AG08396 (cell line): ENCODE measurements around the gene ZFAND5.

Source experiments
- DNase-seq: peaks from one replicate; pipeline ENCODE4 v3.0.0; 2012; ENCODE audit warnings: low spot score, mixed read lengths

Gene ZFAND5

DNA sequence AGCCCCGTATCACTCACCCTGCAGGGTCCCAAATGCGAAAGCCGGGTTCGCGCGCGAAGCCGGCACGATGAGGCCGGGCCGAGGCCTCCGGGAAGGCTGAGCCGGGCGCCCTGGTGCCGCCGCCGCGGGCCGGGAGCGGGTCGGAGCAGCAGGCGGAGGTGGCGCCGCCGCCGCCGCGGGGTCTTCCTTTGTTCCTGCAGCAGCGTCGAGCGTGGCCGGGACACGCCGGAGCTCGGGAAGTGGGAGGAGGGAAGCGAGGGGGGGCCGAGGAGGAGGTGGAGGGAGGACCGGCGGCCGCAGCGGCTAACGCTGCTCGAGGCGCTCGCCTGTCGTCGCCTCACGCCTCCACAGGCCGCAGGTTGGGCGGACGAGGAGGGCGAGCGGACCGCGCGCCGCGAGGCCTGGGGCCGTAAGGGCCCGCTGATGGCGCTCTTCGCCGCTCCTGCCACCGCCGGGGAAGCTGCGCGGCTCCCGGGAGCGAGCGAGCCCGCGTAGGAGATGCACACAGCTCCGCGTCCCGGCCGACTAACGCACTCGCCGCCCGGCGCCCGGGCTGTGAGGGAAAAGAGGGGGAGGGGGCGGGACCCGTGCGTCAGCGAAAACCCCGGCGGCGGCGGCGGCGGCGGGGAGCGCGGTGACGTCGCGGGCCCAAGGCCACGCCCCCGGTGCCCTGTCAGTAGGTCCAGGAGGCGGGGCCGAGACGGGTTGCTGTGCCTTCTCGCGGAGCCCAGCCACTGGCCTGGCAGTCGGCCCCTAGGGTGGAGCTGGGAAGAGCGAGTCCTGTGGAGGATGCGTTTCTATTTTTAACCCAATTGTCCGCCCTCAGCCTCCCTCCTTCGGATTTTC is at the start of gene ZFAND5:
Gene ZFAND5 (minus strand): TSS at position 530 of the 846 bp plus-strand sequence. CDS start 4,430 bp downstream, outside the sequence.
- peak; percentile 98 for DNase-seq

DNA sequence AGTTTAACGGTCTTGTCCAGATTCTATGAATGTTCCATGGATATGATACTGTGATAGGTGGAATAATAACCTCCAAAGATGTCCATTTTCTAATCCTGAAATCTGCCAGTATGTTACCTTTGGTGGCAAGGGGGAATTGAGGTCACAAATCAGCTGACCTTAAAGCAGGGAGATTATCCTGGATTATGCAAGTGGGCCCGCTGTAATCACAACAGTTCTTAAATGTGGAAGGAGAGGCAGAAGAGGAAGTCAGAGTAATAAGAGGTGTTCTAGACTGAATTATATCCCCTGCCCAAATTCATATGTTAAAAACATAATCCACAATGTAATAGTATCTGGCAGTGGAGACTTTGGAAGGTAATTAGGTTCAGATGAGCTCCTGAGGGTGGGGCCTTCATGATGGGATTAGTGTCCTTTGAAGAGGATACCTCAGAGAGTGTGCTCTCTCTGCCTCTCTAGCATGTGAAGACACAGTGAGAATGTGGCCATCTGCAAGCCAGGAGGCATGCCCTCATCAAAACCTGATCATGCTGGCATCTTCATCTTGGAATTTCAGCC is 47.6 kb upstream of the ZFAND5 start:
- DNase-seq = no peak

DNA sequence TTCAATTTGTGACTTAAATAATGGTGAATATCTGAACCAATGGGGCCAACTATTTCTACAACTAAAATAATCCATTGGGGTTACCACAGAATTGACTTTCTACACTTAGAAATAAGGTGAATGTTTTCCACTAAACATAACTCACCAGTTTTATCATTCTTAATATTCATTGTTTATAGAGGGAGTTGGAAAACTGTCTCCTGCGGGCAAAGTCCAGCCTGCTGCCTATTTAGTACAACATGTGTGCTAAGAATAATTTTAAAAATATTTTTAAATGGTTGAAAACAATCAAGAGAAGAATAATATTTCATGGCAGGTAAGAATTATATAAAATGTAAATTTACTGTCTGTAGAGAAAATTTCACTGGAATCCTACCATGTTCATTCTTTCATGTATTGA is 45.2 kb upstream of the ZFAND5 start:
- DNase-seq = no peak

- DNase-seq = no peak
These were observed 42.1 kb upstream of the ZFAND5 start for GRCh38 chr9:72407114-72407513.

- DNase-seq = no peak
These were observed 37.7 kb upstream of the ZFAND5 start for GRCh38 chr9:72402744-72403143.

DNA sequence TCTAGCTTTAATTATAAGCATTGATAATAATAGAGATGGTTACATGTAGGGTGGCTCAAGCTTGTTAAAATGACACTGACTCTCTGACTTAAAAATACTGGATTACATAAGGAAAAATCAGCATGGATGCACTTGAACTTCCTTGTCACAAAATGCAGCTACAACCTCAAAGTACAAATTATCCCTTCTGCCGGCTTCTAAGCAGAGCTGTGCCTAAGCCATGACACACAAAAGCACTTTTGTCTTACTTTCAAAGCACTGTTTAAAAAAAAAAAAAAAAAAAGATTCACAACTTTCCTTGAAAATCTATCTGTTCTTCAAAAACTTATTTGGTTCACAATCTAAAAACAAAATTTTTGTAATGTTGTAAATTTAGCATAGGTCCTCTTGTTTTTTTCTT is 36.4 kb upstream of the ZFAND5 start:
- no peak for DNase-seq

DNA sequence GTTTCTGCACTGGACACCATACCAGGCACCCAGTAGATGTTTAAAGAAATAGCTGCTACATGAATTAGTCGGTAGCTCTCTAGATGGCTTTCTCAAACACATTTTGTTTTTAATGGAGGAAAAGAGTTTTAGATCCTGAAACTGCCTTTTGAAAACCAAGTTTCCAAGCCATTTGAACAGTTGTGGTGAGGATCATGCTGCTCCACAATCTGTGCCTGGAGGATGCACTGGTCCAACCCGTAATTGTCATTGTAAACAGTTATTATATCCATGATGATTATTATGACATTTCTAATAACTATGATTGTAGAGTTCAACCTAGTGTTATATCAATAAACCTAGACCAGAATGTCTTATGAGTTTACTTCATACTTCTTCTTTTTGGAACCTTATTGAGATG is 35.9 kb upstream of the ZFAND5 start:
- no peak for DNase-seq

DNA sequence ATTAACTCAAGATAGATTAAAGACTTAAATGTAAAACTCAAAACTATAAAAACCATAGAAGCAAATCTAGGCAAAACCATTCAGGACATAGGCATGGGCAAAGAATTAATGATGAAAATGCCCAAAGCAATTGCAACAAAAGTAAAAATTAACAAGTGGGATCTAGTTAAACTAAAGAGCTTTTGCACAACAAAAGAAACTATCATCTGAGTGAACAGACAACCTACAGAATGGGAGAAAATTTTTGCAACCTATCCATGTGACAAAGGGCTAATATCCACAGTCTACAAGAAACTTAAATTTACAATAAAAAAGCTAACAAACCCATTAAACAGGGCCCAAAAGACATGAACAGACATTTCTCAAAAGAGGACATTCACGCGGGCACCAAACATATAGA is 34.4 kb upstream of the ZFAND5 start:
- no peak for DNase-seq

DNA sequence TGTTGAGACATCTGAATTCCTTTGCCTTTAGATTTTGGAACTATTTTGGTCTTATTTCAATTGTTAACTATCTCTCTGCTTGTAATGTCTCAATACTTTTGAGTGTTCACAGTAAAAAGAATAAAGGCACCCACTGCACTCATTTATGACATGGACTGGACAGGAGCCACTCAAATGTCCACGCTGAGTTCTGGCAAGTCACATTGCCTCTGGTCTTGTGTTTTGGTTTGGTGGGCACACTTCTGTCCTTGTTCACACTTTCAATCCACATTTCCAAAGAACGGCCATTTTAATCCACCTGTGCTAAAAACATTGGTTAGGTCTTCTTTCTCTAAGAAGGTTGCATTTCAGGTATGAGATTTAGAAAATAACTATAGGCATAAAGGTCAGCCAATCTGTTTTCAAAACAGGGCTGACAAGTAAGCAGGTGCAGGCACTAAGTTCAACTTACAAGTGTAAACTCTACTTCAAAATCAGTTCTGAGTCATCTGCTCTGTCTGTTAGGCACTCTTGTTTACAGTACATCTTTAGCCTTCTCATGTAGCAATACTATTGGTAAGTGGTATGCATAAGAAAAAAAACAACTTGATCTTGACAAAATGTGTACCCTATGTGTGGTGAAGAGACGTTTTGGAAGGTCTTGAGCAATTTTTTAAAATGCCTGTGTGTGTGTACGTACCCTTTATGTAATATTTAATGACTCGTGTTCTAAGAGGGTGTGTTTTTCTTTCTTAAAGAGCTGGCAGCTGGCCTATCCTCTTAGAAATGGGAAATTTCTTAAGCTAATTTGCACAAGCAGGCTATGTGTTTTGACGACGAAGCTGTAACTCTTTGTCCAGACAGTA is 31.5 kb upstream of the ZFAND5 start:
- DNase-seq = peak; percentile 22

DNA sequence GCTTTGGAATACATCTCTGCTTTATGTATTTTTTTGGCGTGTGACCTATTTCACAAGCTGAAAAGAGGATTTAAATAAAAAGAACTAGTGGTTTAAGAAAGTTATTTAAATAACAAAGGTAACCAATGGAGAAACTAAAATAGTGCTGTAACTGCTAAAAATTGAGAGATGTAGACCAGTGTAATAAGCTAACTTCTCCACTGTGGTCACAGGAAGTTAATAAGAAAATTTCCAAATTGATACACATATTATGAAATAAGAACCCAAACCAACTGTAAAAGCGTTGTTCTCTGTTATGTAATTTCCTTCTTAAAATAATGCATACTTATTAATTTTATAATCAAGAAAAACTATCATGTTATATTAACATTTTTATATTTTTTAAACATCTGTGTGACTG is 29.1 kb upstream of the ZFAND5 start:
- DNase-seq = no peak

GRCh38 chr9:72390907-72391306 is 25.9 kb upstream of the ZFAND5 start:
- no peak for DNase-seq

DNA sequence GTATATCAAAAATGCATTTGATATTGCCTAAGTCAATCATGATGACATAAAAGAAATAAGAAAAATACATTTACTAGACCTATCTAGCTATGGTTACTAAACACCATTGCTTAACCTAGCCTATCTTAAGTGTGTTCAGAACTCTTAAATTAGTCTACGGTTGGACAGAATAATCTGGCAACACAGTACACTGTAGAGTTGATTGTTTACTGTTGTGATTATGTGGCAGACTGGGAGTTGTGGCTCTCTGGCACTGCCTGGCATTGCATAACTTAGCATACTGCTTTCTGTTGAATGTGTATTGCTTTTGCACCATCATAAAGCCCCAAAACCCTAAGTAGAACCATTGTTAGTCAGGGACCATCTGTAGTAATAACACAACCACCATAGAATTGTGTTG is 21.2 kb upstream of the ZFAND5 start:
- no peak for DNase-seq

- DNase-seq = no peak
These were observed 19.9 kb upstream of the ZFAND5 start for GRCh38 chr9:72384710-72385485.

DNA sequence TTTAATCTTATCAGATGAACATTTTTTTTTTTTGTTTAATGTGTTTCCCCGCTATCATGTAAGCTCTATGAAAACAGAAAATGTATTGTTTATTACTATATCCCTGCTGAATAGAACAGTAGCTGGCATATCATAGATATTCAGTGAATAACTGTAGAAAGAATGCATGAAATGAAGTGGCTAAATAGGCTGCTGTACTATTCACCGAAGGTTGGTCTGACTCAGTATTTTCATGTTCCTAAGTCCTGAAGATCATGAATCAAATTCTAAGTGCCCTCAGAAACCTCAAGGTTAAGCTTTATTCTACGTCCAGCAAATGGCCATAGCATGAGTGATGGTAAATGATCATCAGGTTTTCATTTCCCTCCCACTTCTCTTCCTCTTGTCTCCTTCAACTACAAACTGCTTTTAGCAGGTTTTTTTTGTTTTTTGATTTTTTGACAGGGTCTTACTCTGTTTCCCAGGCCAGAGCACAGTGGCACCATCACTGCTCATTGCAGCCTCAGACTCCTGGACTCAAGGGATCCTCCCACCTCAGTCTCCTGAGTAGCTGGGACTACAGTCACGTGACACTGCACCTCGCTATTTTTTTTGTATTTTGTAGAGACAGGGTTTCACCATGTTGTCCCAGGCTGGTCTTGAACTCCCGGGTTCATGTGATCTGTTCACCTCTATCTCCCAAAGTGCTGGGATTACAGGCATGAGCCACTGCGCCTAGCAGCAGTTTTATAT is 19.1 kb upstream of the ZFAND5 start:
- peak; percentile 56 for DNase-seq

DNA sequence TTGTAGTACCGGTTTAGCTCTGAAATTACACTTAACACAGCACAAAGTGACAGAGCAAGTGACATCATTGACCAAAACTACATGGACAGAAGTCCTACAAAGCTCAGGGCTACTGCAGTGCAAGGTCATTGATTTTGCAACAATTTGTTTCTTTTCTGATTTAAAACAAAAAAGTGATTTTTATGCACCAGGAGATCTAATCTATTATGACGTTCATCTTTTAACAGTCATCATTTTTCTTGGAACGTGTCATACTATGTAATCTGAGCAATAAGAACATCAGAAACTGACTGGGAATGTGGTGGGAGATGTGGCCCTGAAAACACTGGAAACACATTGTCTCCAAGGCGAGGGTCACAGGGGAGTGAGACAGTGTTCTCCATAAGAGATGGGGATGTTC is 17.4 kb upstream of the ZFAND5 start:
- no peak for DNase-seq

DNA sequence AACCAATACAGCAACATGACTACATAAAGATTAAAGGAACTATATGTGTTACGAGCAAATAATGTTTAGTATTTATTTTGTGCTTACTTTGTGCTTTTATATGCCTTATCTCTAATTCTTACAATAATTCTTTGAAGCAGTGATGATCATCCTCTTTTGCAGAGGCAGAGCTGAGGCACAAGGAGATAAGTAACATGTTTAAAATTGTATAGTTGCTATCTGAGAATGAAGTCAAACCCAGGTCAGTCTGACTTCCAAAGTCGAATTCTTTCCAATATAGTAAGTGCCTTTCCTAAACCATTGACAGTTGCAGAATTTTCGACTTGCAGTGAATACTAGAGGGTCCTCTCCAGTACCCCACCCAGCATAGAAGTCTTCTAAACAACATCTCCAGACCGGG is 12.0 kb upstream of the ZFAND5 start:
- no peak for DNase-seq

DNA sequence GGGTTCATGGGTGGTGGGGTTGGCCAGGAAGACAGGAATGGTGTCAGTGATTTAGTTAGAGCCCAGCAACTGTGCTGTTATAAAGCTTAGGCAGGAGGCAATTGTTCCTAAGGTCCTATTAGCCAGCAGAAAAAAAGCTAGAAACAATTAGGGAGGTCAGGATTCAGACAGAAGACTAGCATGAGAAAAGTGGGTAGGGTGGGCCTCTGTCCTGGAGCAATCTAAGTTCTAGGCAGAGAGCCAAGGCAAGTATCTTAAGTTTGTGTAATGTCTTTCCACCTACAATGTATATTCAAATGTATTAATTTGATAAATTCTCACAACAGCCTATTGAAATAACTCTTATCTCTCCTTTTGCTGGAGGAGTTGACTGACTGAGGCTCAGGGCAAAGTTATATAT is 6.1 kb upstream of the ZFAND5 start:
- DNase-seq = no peak

- DNase-seq = peak; percentile 80
These were observed 683 bp upstream of the ZFAND5 start for GRCh38 chr9:72365525-72366256.

DNA sequence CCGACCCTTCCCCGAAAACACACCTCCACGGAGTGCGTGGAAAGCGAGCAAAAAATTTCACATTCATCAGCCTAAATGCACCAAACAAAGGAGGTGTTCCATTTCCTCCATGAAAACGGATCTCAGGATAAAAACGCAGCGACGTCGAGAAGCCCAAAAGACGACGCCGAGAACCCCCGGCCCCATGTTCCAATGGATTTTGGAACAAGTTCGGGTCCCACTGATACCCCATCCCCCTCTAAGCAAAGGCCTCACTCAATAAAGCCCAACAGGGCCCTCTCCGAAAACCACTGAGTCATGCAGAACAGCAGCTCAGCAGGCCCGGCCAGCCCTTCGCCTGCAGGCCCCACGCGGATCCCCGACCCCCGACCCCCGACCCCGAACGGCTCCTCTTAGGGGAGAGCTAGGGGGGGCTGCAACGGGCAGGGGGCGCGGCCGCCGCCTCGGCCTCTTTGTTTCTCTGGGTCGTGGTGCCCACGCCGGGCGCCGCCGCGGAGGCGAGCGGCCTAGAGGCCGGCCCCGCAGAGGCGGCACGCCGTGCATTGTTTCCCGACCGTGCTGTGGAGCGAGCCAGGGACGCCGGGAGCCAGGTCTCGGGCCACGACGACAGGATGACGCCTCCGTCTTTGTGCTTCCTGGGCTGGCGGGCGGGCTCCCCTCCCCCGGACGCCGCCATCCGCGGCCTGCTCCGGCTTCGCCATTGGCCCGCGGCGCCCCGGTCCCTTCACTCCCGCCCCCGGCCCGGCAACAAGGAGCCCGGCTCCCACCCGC is 915 bp downstream of the ZFAND5 start:
- DNase-seq = peak; percentile 56

GRCh38 chr9:72363236-72363635 is 1.8 kb downstream of the ZFAND5 start:
- no peak for DNase-seq
